ENCODE results near the gene ZNF366.

GRCh38 chr5:72417333-72418062, 89.7 kb downstream of the ZNF366 start:
- TF ChIP-seq POLR2A (IDR thresholded peaks at IDR 0.05) (no peak), CTCF (IDR thresholded peaks at IDR 0.05) (no peak)
